Activated naive CD4-positive, alpha-beta T cell treated with anti-CD3 and anti-CD28 coated beads for 36 hours (primary cell): ENCODE data around the gene PIGQ. TPM values are rescaled to one million over a fixed set of nuclear protein-coding genes. Genes with fewer than 3 reads are reported as not detected.
"Not testable (repeated sequence)": the region's sequence is repeated elsewhere in the genome, so short reads cannot be mapped to it uniquely, and the experiment has no call there.

Source experiments
- CTCF ChIA-PET: fragments of 350-600 bp; sonication (Branson Sonifier 250); formaldehyde crosslinking; loops from one replicate; lab custom pipeline; 2021; ENCODE audit warnings: antibody characterized with exemption; lab: Charles Lee
- DNase-seq: peaks from one replicate; pipeline ENCODE4 v3.0.0-alpha.2; 2020
- H3K27ac Mint-ChIP-seq: one replicate; pipeline ENCODE4 v1.8.0; 2021; ENCODE audit warnings: mild to moderate bottlenecking, mixed read lengths
- H3K27me3 Mint-ChIP-seq: one replicate; pipeline ENCODE4 v1.8.0; 2021; ENCODE audit warnings: low read depth, mixed read lengths
- H3K36me3 Mint-ChIP-seq: one replicate; pipeline ENCODE4 v1.8.0; 2021; ENCODE audit warnings: low read depth, mixed read lengths
- H3K4me1 Mint-ChIP-seq: one replicate; pipeline ENCODE4 v1.8.0; 2021; ENCODE audit warnings: low read depth, mixed read lengths
- H3K4me3 Mint-ChIP-seq: one replicate; pipeline ENCODE4 v1.8.0; 2021; ENCODE audit warnings: mild to moderate bottlenecking, moderate library complexity, mixed read lengths
- H3K9me3 Mint-ChIP-seq: one replicate; pipeline ENCODE4 v1.8.0; 2021; ENCODE audit warnings: mixed read lengths
- intact Hi-C: fragments of 100-400 bp; cut with micrococcal nuclease; formaldehyde crosslinking; loops from one replicate; pipeline ENCODE4 v1.15.1; 2023
- total RNA-seq, 2 experiments: library from RNA; stranded (reverse); gene quantifications; one replicate each; pipeline ENCODE4 v1.2.3, GENCODE V29; 2021

PIGQ gene
- total RNA-seq, 2 experiments from 2014 or later = 18.6 to 19.2 TPM

- no peaks in the 10 kb centered on the region for H3K9me3 Mint-ChIP-seq
- H3K27me3 Mint-ChIP-seq = no peaks in the 10 kb centered on the region
- H3K27ac Mint-ChIP-seq = peak overlapping the region; percentile 9
- CTCF ChIA-PET = interaction anchor here (0.8 to 1.0 kb wide), 2 partner anchors 20 to 33 kb away, joined by 3 to 4 read pairs; no protein-coding TSS in a partner anchor
- peaks cover 3% of the 10 kb centered on the region for H3K36me3 Mint-ChIP-seq
- peaks cover 29% of the 10 kb centered on the region for H3K4me1 Mint-ChIP-seq
- intact Hi-C loops = no loop called here
- peak overlapping the region; percentile 77 for H3K4me3 Mint-ChIP-seq
- DNase-seq = peak; percentile 38
Observed at GRCh38 chr16:590188-590814, 20.5 kb downstream of the PIGQ start.

- intact Hi-C loops = no loop called here
- peaks cover 29% of the 10 kb centered on the region for H3K4me1 Mint-ChIP-seq
- H3K4me3 Mint-ChIP-seq = peak overlapping the region; percentile 77
- H3K36me3 Mint-ChIP-seq = peaks cover 3% of the 10 kb centered on the region
- CTCF ChIA-PET = interaction anchor here (0.8 to 1.0 kb wide), 2 partner anchors 19 to 33 kb away, joined by 3 to 4 read pairs; no protein-coding TSS in a partner anchor
- no peaks in the 10 kb centered on the region for H3K27me3 Mint-ChIP-seq
- peak overlapping the region; percentile 9 for H3K27ac Mint-ChIP-seq
- DNase-seq = no peak
- no peaks in the 10 kb centered on the region for H3K9me3 Mint-ChIP-seq
Observed at GRCh38 chr16:590815-591200, 21.0 kb downstream of the PIGQ start.

- Mint-ChIP-seq H3K27ac (no peak overlapping the region), H3K4me1 (peaks cover 31% of the 10 kb centered on the region)
Observed at GRCh38 chr16:591231-591630, 21.5 kb downstream of the PIGQ start.

GRCh38 chr16:591892-592517, 22.2 kb downstream of the PIGQ start:
- Mint-ChIP-seq H3K9me3 (no peaks in the 10 kb centered on the region), H3K27me3 (no peaks in the 10 kb centered on the region), H3K4me3 (no peak overlapping the region), H3K27ac (no peak overlapping the region), H3K36me3 (peaks cover 3% of the 10 kb centered on the region), H3K4me1 (peaks cover 31% of the 10 kb centered on the region)
- intact Hi-C loops = no loop called here
- no peak for DNase-seq
- CTCF ChIA-PET = no interaction called here

More at GRCh38 chr16:591231-591630, 21.5 kb downstream of the PIGQ start:
- CTCF ChIA-PET = interaction anchor here (0.8 kb wide), 1 partner anchor 32 kb away, joined by 3 read pairs; no protein-coding TSS in a partner anchor
- Mint-ChIP-seq H3K36me3 (peaks cover 3% of the 10 kb centered on the region), H3K9me3 (no peaks in the 10 kb centered on the region), H3K27me3 (no peaks in the 10 kb centered on the region), H3K4me3 (peak overlapping the region; percentile 77)
- intact Hi-C loops = no loop called here
- DNase-seq = no peak

- Mint-ChIP-seq H3K9me3 (no peaks in the 10 kb centered on the region), H3K4me3 (no peak overlapping the region), H3K27me3 (no peaks in the 10 kb centered on the region), H3K36me3 (peaks cover 1% of the 10 kb centered on the region), H3K27ac (no peak overlapping the region), H3K4me1 (peaks cover 26% of the 10 kb centered on the region)
- intact Hi-C loops = no loop called here
- DNase-seq = no peak
- CTCF ChIA-PET = no interaction called here
Observed at GRCh38 chr16:592518-593306, 22.9 kb downstream of the PIGQ start.

- Mint-ChIP-seq H3K4me3 (no peak overlapping the region), H3K4me1 (peaks cover 22% of the 10 kb centered on the region), H3K36me3 (peaks cover under 1% of the 10 kb centered on the region), H3K9me3 (no peaks in the 10 kb centered on the region), H3K27me3 (no peaks in the 10 kb centered on the region), H3K27ac (no peak overlapping the region)
- CTCF ChIA-PET = no interaction called here
- no peak for DNase-seq
- intact Hi-C loops = no loop called here
Observed at GRCh38 chr16:593406-593805, 23.6 kb downstream of the PIGQ start.

- intact Hi-C loops = no loop called here
- CTCF ChIA-PET = no interaction called here
Observed at GRCh38 chr16:593807-594206, 24.0 kb downstream of the PIGQ start.

GRCh38 chr16:595094-595528, 25.3 kb downstream of the PIGQ start:
- no peak for DNase-seq
- CTCF ChIA-PET = interaction anchor here (0.7 kb wide), 1 partner anchor 55 kb away, joined by 3 read pairs; no protein-coding TSS in a partner anchor
- no peaks in the 10 kb centered on the region for H3K9me3 Mint-ChIP-seq
- intact Hi-C loops = no loop called here
- no peaks in the 10 kb centered on the region for H3K36me3 Mint-ChIP-seq
- no peak overlapping the region for H3K27ac Mint-ChIP-seq
- no peak overlapping the region for H3K4me3 Mint-ChIP-seq
- no peaks in the 10 kb centered on the region for H3K27me3 Mint-ChIP-seq
- H3K4me1 Mint-ChIP-seq = peaks cover 22% of the 10 kb centered on the region

More at GRCh38 chr16:593807-594206, 24.0 kb downstream of the PIGQ start:
- Mint-ChIP-seq H3K4me1 (peaks cover 22% of the 10 kb centered on the region), H3K36me3 (no peaks in the 10 kb centered on the region), H3K4me3 (no peak overlapping the region), H3K27me3 (no peaks in the 10 kb centered on the region), H3K9me3 (no peaks in the 10 kb centered on the region), H3K27ac (no peak overlapping the region)
- no peak for DNase-seq

- Mint-ChIP-seq H3K27ac (no peak overlapping the region), H3K4me3 (no peak overlapping the region), H3K9me3 (no peaks in the 10 kb centered on the region), H3K27me3 (no peaks in the 10 kb centered on the region), H3K4me1 (peaks cover 17% of the 10 kb centered on the region), H3K36me3 (no peaks in the 10 kb centered on the region)
- DNase-seq = no peak
- CTCF ChIA-PET = interaction anchor here (0.7 to 1.0 kb wide), 2 partner anchors 14 to 54 kb away, joined by 3 read pairs; no protein-coding TSS in a partner anchor
- intact Hi-C loops = no loop called here
Observed at GRCh38 chr16:595942-596735, 26.4 kb downstream of the PIGQ start.

- H3K27me3 Mint-ChIP-seq = no peaks in the 10 kb centered on the region
- CTCF ChIA-PET = interaction anchor here (1.0 kb wide), 1 partner anchor 13 kb away, joined by 3 read pairs; no protein-coding TSS in a partner anchor
- no peak overlapping the region for H3K4me3 Mint-ChIP-seq
- H3K9me3 Mint-ChIP-seq = no peaks in the 10 kb centered on the region
- no peak for DNase-seq
- peaks cover 15% of the 10 kb centered on the region for H3K4me1 Mint-ChIP-seq
- intact Hi-C loops = no loop called here
- H3K27ac Mint-ChIP-seq = no peak overlapping the region
- H3K36me3 Mint-ChIP-seq = no peaks in the 10 kb centered on the region
Observed at GRCh38 chr16:596736-597060, 26.9 kb downstream of the PIGQ start.

GRCh38 chr16:597655-598054, 27.9 kb downstream of the PIGQ start:
- H3K27ac Mint-ChIP-seq, H3K27me3 Mint-ChIP-seq, H3K4me3 Mint-ChIP-seq, DNase-seq, H3K9me3 Mint-ChIP-seq, intact Hi-C loops, H3K36me3 Mint-ChIP-seq, H3K4me1 Mint-ChIP-seq: not testable (repeated sequence)
- CTCF ChIA-PET = interaction anchor here (0.9 to 1.0 kb wide), 2 partner anchors 11 to 123 kb away, joined by 3 read pairs; partner anchors contain the start of gene ANTKMT
